Keratinocyte (primary cell): ENCODE measurements around the gene SLC22A1. TPM values are rescaled to one million over a fixed set of nuclear protein-coding genes. Genes with fewer than 3 reads are reported as not detected.

Experiments
- DNase-seq: peaks from one replicate; pipeline ENCODE4 v3.0.0-alpha.2; 2011; ENCODE audit warnings: low read depth, missing footprints, low spot score
- FAIRE-seq: peaks from 2 replicates; lab custom pipeline; 2011; peaks lifted over from hg19 to GRCh38; lab: Jason Lieb, UNC
- H2AFZ ChIP-seq: 2 replicates; pipeline ENCODE4 v1.6.0; 2012; ENCODE audit warnings: low read length, control low read depth, inconsistent platforms; ENCODE audit not compliant: control insufficient read depth
- H3K27ac ChIP-seq: 2 replicates; pipeline ENCODE4 v1.5.1; 2011; ENCODE audit warnings: low read length; ENCODE audit not compliant: control insufficient read depth, insufficient read depth
- H3K27me3 ChIP-seq: 3 replicates; pipeline ENCODE4 v1.6.0; 2011; ENCODE audit warnings: low read length; ENCODE audit not compliant: control insufficient read depth, insufficient read depth; ENCODE audit errors: extremely low read depth
- H3K36me3 ChIP-seq, 2 experiments: 2 replicates in 1 of 2; 3 replicates in 1 of 2; pipeline ENCODE4 v1.5.1; 2011; ENCODE audit warnings: low read length in 2 of 2, mild to moderate bottlenecking in 1 of 2; ENCODE audit not compliant: control insufficient read depth in 2 of 2, insufficient read depth in 2 of 2; ENCODE audit errors: extremely low read depth in 1 of 2
- H3K4me1 ChIP-seq: 3 replicates; pipeline ENCODE4 v1.5.1; 2011; ENCODE audit warnings: low read length; ENCODE audit not compliant: control insufficient read depth, insufficient read depth; ENCODE audit errors: extremely low read depth
- H3K4me2 ChIP-seq: 3 replicates; pipeline ENCODE4 v1.6.0; 2011; ENCODE audit warnings: low read depth, low read length; ENCODE audit not compliant: control insufficient read depth, insufficient read depth; ENCODE audit errors: extremely low read depth
- H3K4me3 ChIP-seq, 3 experiments: fragments of 200-600 bp in 1 of 3; sonication (generic) in 1 of 3; 2 replicates in 2 of 3; 3 replicates in 1 of 3; pipeline ENCODE4 v1.5.1; 2011 to 2016; ENCODE audit warnings: low read length in 3 of 3, mild to moderate bottlenecking in 3 of 3, control low read depth in 2 of 3, inconsistent platforms in 1 of 3, low read depth in 1 of 3, mixed read lengths in 1 of 3, mixed run types in 1 of 3, moderate library complexity in 1 of 3; ENCODE audit not compliant: control insufficient read depth in 2 of 3, insufficient read depth in 2 of 3; ENCODE audit errors: extremely low read depth in 1 of 3
- H3K79me2 ChIP-seq: 2 replicates; pipeline ENCODE4 v1.6.0; 2012; ENCODE audit warnings: low read length; ENCODE audit not compliant: control insufficient read depth, insufficient read depth
- H3K9ac ChIP-seq: 3 replicates; pipeline ENCODE4 v1.6.0; 2011; ENCODE audit warnings: low read length; ENCODE audit not compliant: control insufficient read depth, insufficient read depth; ENCODE audit errors: extremely low read depth
- H3K9me1 ChIP-seq: 3 replicates; pipeline ENCODE4 v1.6.0; 2011; ENCODE audit warnings: low read length; ENCODE audit not compliant: control insufficient read depth, insufficient read depth; ENCODE audit errors: extremely low read depth
- H3K9me3 ChIP-seq: 2 replicates; pipeline ENCODE4 v1.5.1; 2012; ENCODE audit warnings: low read depth, low read length; ENCODE audit not compliant: control insufficient read depth
- H4K20me1 ChIP-seq: 3 replicates; pipeline ENCODE4 v1.6.0; 2011; ENCODE audit warnings: low read length; ENCODE audit not compliant: control insufficient read depth, insufficient read depth; ENCODE audit errors: extremely low read depth
- EZH2 ChIP-seq: IDR thresholded peaks from one replicate; pipeline ENCODE4 v1.6.1; 2012; ENCODE audit warnings: inconsistent platforms, mild to moderate bottlenecking, low read length, moderate library complexity
- dilution Hi-C: fragments of 300-500 bp; cut with MboI; formaldehyde crosslinking; loops from one replicate; pipeline ENCODE4 v1.7.0; 2020; ENCODE audit warnings: low sequenced_read_pairs; ENCODE audit not compliant: extremely low pct_ligation_motif_present
- polyA plus RNA-seq, 5 experiments: library from polyadenylated mRNA; depleted of rRNA in 3 of 5; stranded (reverse) in 3 of 5; stranded (forward) in 1 of 5; unstranded in 1 of 5; fragments of >200 nt; gene quantifications; 1 replicate in 1 of 5; 2 replicates in 3 of 5; 3 replicates in 1 of 5; pipeline versions ENCODE4 v1.2.1 to v1.2.3, GENCODE V29; 2011 to 2012; ENCODE audit warnings: missing spikeins in 2 of 5, low read depth in 1 of 5, low replicate concordance in 1 of 5
- TF ChIP-seq, protein P1 (sequence below), 3 experiments: IDR thresholded peaks in 1 of 3; conservative IDR thresholded peaks in 1 of 3; optimal IDR thresholded peaks in 1 of 3; 2 replicates in 2 of 3; 3 replicates in 1 of 3; pipeline versions ENCODE3 to v1.5.1; 2011; ENCODE audit warnings: low read length in 3 of 3, mild to moderate bottlenecking in 3 of 3, moderate library complexity in 2 of 3, control low read depth in 1 of 3, inconsistent platforms in 1 of 3; ENCODE audit not compliant: insufficient read depth in 2 of 3; ENCODE audit errors: extremely low read depth in 1 of 3

Gene SLC22A1
- polyA plus RNA-seq, 1 donor (not counting 4 experiments of a cell fraction or from before 2014, with no cell fraction given): 0.76 TPM

DNA sequence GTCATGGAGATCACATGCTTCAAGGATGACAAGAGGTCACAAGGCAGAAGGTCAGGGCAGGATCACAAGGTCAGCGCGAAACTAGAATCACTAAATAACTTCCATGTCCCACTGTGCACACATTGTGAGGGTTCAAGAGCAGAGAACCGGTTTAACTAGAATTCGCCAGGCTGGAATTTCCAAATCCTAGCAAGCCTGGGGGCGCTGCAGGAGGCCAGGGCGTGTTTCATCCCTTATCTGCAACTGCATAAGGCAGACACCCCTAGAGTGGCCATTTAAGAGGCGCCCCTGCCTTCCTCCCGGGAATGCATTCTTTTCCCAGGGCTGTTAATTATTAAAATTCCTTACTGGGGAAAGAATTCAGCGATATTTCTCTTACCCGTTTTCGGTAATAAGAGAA lies 40.2 kb upstream of the SLC22A1 start:
- Histone ChIP-seq H3K27me3 (no peaks in the 10 kb centered on the region), H4K20me1 (no peaks in the 10 kb centered on the region), H3K9me3 (no peaks in the 10 kb centered on the region), H3K4me1 (no peaks in the 10 kb centered on the region), H2AFZ (no peak overlapping the region), H3K9me1 (no peaks in the 10 kb centered on the region), H3K4me2 (no peak overlapping the region), H3K9ac (no peak overlapping the region), H3K4me3 (no peak overlapping the region), H3K79me2 (no peaks in the 10 kb centered on the region), H3K36me3 (peaks cover 49 to 55% of the 10 kb centered on the region in 2 experiments), H3K27ac (no peak overlapping the region)
- no peak for DNase-seq
- FAIRE-seq: no peak
- no peak for TF ChIP-seq EZH2
- TF ChIP-seq, protein P1, sequence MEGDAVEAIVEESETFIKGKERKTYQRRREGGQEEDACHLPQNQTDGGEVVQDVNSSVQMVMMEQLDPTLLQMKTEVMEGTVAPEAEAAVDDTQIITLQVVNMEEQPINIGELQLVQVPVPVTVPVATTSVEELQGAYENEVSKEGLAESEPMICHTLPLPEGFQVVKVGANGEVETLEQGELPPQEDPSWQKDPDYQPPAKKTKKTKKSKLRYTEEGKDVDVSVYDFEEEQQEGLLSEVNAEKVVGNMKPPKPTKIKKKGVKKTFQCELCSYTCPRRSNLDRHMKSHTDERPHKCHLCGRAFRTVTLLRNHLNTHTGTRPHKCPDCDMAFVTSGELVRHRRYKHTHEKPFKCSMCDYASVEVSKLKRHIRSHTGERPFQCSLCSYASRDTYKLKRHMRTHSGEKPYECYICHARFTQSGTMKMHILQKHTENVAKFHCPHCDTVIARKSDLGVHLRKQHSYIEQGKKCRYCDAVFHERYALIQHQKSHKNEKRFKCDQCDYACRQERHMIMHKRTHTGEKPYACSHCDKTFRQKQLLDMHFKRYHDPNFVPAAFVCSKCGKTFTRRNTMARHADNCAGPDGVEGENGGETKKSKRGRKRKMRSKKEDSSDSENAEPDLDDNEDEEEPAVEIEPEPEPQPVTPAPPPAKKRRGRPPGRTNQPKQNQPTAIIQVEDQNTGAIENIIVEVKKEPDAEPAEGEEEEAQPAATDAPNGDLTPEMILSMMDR (optimal IDR thresholded peaks at IDR 0.05 in 1 of 3, IDR thresholded peaks at IDR 0.05 in 1 of 3, conservative IDR thresholded peaks at IDR 0.05 in 1 of 3; ENCODE audit: extremely low read depth in 1 of 3, insufficient read depth in 2 of 3, low read length in 3 of 3): no peak
- dilution Hi-C loops: no loop called here

DNA sequence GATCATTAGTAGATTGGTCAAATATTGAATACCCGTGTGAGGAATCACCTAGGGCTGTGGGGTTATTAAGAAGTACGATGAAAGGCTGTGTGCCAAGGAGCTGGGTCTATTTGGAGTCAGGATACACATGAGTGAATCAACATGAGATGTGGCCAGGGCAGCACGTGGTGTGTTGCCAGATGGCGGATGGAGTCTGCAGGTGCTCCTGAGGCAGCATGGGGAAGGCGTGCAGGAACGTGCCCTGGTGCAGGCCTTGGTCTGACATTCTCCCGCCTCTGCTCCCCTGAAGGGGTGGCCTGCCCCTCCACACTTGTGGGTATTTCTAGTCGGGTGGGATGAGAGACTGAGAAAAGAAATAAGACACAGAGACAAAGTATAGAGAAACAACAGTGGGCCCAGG lies 39.0 kb upstream of the SLC22A1 start:
- dilution Hi-C loops: no loop called here
- no peaks in the 10 kb centered on the region for H3K9me3 ChIP-seq
- no peaks in the 10 kb centered on the region for H3K9me1 ChIP-seq
- H3K9ac ChIP-seq: no peak overlapping the region
- no peak overlapping the region for H3K27ac ChIP-seq
- no peaks in the 10 kb centered on the region for H3K79me2 ChIP-seq
- no peak for DNase-seq
- TF ChIP-seq, protein P1 (optimal IDR thresholded peaks at IDR 0.05 in 1 of 3, IDR thresholded peaks at IDR 0.05 in 1 of 3, conservative IDR thresholded peaks at IDR 0.05 in 1 of 3; ENCODE audit: extremely low read depth in 1 of 3, insufficient read depth in 2 of 3, low read length in 3 of 3): no peak
- TF ChIP-seq EZH2: no peak
- no peak overlapping the region for H2AFZ ChIP-seq
- H3K27me3 ChIP-seq: no peaks in the 10 kb centered on the region
- peaks cover 48 to 55% of the 10 kb centered on the region in 2 experiments for H3K36me3 ChIP-seq
- H3K4me3 ChIP-seq: no peak overlapping the region
- H3K4me1 ChIP-seq: no peaks in the 10 kb centered on the region
- no peak for FAIRE-seq
- no peak overlapping the region for H3K4me2 ChIP-seq
- H4K20me1 ChIP-seq: no peaks in the 10 kb centered on the region
